HG02571 (cell line): Measurements from ENCODE around the gene VSTM2L.

Experiments used
- ATAC-seq: cut with Tn5 transposase; IDR thresholded peaks from one replicate; pipeline ENCODE4 v1.9.1; 2021; ENCODE audit warnings: mild to moderate bottlenecking, moderate library complexity; ENCODE audit not compliant: unreplicated experiment

VSTM2L gene

DNA sequence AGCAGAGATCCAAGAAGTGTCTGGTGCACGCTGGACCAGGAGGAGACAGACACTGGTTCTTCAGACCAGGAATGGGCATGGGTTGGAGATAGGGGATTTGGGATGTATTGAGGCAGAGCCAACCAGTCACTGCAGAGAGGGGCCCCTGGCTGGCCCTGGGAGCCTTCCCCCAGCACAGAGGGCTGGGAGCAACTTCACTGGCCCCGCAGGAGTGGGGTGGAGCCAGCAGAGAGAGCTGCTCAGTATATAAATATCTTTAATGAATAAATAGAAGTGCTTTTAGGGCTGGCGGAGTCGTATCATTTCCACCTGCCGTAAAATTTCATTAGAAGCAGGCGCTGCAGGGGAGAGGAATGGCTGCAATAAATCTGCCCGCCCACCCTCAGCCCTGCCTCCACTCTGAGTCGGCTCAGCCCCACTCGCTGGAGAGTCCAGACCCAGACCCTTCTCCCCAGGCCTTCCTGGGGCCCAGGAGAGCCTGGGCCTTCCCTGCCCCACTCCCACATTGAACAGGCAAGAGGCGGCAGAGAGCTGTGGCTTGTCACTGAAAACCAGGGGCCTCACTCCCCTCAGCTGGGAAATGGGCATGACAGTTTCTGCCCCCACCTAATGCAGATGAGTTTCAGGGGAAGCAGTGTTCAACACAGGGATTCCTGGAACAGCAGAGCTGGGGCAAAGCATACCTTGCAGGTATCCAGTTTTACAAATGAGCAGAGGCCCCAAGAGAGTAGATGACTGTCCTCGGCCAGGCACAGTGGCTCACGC lies 23.9 kb upstream of the VSTM2L start:
- ATAC-seq, result no peak

- no peak for ATAC-seq
These were observed 23.1 kb upstream of the VSTM2L start for GRCh38 chr20:37879843-37880242.

GRCh38 chr20:37880726-37881591 lies 22.0 kb upstream of the VSTM2L start:
- ATAC-seq, result no peak

GRCh38 chr20:37881601-37882343 lies 21.2 kb upstream of the VSTM2L start:
- no peak for ATAC-seq

- ATAC-seq, result no peak
These were observed 19.8 kb upstream of the VSTM2L start for GRCh38 chr20:37882961-37883712.

DNA sequence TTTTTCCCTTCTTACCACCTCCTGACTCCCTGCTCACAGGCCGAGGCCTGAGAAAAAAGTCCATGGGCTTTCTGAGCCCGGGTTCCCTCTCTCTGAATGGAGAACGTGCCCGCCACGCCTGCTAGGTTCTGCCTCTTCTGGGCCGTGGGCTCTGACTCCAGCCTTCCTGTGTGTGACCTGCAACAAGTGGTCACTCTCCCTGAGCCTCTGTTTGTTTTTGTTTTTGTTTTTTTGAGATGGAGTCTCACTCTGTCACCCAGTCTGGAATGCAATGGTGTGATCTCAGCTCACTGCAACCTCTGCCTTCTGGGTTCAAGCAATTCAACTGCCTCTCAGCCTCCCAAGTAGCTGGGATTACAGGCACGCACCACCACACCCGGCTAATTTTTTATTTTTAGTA lies 17.9 kb upstream of the VSTM2L start:
- no peak for ATAC-seq

GRCh38 chr20:37885593-37886503 lies 17.1 kb upstream of the VSTM2L start:
- ATAC-seq, result no peak

DNA sequence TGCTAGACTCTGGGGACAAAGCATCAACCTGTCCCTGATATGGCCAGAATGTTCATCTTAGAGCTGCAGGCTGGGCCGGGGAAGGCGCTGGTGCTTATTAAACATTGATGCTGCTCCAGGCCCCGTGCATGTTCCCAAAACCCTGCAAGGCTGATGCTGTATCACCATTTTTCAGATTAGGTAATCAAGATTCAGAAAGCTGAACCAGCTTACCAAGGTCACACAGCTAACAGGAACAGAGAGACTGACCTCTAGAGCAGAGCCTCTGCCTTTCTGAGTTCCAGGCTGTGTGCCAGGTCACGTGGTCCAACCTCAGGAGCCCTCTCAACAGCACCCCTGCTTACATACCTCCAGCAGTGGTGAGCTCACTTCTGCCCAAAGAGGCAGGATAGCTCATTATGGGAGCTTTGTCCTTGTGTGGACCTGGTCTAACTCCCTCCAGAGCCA lies 16.1 kb upstream of the VSTM2L start:
- no peak for ATAC-seq

GRCh38 chr20:37888641-37889040 lies 14.3 kb upstream of the VSTM2L start:
- ATAC-seq, result no peak

DNA sequence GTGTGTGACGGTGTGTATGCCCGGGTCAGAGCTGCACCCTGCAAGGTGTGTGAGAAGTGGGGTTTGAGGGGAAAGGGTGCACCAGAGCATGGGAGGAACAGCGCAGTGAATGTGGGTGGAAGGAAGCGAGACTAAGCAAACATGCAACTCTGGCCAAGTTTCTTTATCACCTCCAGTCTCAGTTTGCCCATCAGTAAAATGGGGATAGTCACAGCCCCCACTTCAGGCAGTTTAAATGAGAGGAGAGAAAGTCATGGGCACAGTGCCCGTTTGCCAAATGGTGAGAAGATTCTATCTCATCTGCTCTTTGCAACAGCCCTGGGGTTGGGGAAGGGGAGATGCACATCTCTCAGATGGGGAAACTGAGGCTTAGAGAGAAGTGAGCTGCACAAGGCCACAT lies 12.8 kb upstream of the VSTM2L start:
- no peak for ATAC-seq

GRCh38 chr20:37890643-37891042 lies 12.3 kb upstream of the VSTM2L start:
- no peak for ATAC-seq

DNA sequence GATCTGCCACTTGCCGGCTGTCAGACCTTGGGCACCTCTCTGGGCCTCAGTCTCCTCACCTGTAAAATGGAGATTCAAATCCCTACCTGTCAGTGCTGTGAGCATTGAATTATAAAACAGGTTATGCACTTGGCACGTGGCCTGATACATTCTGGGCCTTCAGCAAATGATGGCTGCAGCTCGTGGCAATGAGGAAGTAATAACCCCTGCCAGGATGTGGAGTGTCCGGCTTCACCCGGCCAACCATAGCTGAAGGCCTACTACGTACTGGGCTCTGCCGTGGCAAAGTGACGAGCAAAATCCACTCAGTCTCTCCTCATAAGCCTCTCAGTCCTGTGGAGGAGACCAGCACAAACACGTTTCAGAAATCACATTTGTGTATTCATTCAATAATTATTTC lies 10.9 kb upstream of the VSTM2L start:
- ATAC-seq, result no peak

GRCh38 chr20:37893566-37894241 lies 9.2 kb upstream of the VSTM2L start:
- no peak for ATAC-seq

DNA sequence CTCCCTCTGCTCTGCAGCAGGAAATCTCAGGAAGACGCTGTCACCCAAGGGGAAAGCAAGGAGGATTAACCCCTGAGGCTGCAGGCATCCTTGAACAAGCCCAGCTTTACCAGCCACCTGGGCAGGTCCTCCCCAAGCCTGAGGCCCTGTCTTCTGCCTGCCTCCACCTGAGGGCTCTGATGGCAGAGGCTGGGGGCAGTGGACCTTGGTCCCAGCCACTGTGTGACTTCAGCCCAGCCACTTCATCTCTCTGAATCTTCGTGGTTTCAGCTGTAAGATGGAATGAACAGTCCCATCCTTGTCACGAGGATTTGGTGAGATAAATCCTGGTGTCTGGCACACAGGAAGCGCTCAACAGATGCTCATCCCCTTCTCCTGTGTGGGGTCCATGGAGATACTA lies 8.5 kb upstream of the VSTM2L start:
- no peak for ATAC-seq

DNA sequence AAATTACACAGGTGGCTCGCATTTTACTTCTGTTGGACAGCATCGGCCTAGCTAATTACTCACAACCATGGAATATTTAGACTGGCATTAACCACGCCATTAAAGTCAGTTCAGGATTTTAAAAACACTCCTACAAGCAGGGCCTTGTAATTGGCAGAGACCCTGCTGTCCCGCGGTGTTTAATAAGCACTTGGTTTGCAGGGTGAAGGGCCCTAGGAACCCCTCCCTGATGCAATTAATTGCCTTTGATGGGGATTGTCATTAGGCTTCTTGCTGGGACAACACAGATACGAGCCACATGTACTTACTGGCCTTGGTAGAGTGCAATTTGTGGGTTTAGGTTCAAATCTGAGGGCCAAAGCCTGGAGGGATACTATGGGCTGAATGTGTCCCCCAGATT lies 7.8 kb upstream of the VSTM2L start:
- ATAC-seq, result no peak

GRCh38 chr20:37896932-37897548 lies 5.9 kb upstream of the VSTM2L start:
- ATAC-seq, result no peak

GRCh38 chr20:37898233-37899104 lies 4.5 kb upstream of the VSTM2L start:
- no peak for ATAC-seq
